Measurements from ENCODE around the gene HLCS.

- TF ChIP-seq EZH2 (IDR thresholded peaks at IDR 0.05; ENCODE audit: low read length) (no peak), CTCF (optimal IDR thresholded peaks at IDR 0.05 in 1 of 3, IDR thresholded peaks at IDR 0.05 in 1 of 3, conservative IDR thresholded peaks at IDR 0.05 in 1 of 3; ENCODE audit: extremely low read depth in 1 of 3, insufficient read depth in 2 of 3, low read length in 3 of 3) (no peak)
Measured at GRCh38 chr21:36749935-36750575, 216.4 kb downstream of the HLCS start.
